NCI-H1048 (cell line): ENCODE measurements around the gene OLFM4.

Experiments
- DNase-seq: peaks from one replicate; lab custom pipeline; 2025; lab: John Stamatoyannopoulos, UW

OLFM4 gene

GRCh38 chr13:53014495-53015443 lies 13.8 kb upstream of the OLFM4 start:
- DNase-seq, result no peak

GRCh38 chr13:53015971-53016370 lies 12.6 kb upstream of the OLFM4 start:
- DNase-seq, result no peak

GRCh38 chr13:53017433-53017970 lies 11.1 kb upstream of the OLFM4 start:
- no peak for DNase-seq

- no peak for DNase-seq
These were observed 9.6 kb upstream of the OLFM4 start for GRCh38 chr13:53018690-53019647.

GRCh38 chr13:53020764-53021335 lies 7.8 kb upstream of the OLFM4 start:
- no peak for DNase-seq

- DNase-seq, result no peak
These were observed 5.4 kb upstream of the OLFM4 start for GRCh38 chr13:53023246-53023645.

GRCh38 chr13:53028063-53028462 lies 550 bp upstream of the OLFM4 start:
- DNase-seq, result no peak

GRCh38 chr13:53032849-53033248 lies 4.2 kb downstream of the OLFM4 start:
- no peak for DNase-seq

- no peak for DNase-seq
These were observed 10.4 kb downstream of the OLFM4 start for GRCh38 chr13:53038993-53039392.

GRCh38 chr13:53041968-53042516 lies 13.4 kb downstream of the OLFM4 start:
- no peak for DNase-seq

- no peak for DNase-seq
These were observed 14.3 kb downstream of the OLFM4 start for GRCh38 chr13:53042877-53043276.

GRCh38 chr13:53043398-53043797 lies 14.8 kb downstream of the OLFM4 start:
- no peak for DNase-seq

GRCh38 chr13:53045189-53045588 lies 16.6 kb downstream of the OLFM4 start:
- DNase-seq, result no peak

- no peak for DNase-seq
These were observed 20.3 kb downstream of the OLFM4 start for GRCh38 chr13:53048880-53049279.

- no peak for DNase-seq
These were observed 21.5 kb downstream of the OLFM4 start for GRCh38 chr13:53050151-53050550.

GRCh38 chr13:53052675-53053074 lies 24.1 kb downstream of the OLFM4 start:
- DNase-seq, result no peak

- no peak for DNase-seq
These were observed 26.0 kb downstream of the OLFM4 start for GRCh38 chr13:53054569-53054968.

GRCh38 chr13:53058065-53058679 lies 29.6 kb downstream of the OLFM4 start:
- DNase-seq, result no peak

GRCh38 chr13:53060840-53061490 lies 32.4 kb downstream of the OLFM4 start:
- no peak for DNase-seq

- no peak for DNase-seq
These were observed 36.1 kb downstream of the OLFM4 start for GRCh38 chr13:53064731-53065130.

GRCh38 chr13:53066411-53066810 lies 37.8 kb downstream of the OLFM4 start:
- no peak for DNase-seq
